ENCODE measurements around the gene CCDC175. TPM values are rescaled to one million over a fixed set of nuclear protein-coding genes. Genes with fewer than 3 reads are reported as not detected.

The CCDC175 gene
- total RNA-seq, 1 donor from 2014 or later = not detected

- no peaks in the 10 kb centered on the region for H3K4me1 ChIP-seq
- no peak overlapping the region for H3K27ac ChIP-seq
- no peaks in the 10 kb centered on the region for H3K9me3 ChIP-seq
- no peak for TF ChIP-seq POLR2AphosphoS5 (IDR thresholded peaks at IDR 0.05; ENCODE audit: insufficient read depth in 1 of 2, low read depth in 1 of 2)
- TF ChIP-seq, protein P1, sequence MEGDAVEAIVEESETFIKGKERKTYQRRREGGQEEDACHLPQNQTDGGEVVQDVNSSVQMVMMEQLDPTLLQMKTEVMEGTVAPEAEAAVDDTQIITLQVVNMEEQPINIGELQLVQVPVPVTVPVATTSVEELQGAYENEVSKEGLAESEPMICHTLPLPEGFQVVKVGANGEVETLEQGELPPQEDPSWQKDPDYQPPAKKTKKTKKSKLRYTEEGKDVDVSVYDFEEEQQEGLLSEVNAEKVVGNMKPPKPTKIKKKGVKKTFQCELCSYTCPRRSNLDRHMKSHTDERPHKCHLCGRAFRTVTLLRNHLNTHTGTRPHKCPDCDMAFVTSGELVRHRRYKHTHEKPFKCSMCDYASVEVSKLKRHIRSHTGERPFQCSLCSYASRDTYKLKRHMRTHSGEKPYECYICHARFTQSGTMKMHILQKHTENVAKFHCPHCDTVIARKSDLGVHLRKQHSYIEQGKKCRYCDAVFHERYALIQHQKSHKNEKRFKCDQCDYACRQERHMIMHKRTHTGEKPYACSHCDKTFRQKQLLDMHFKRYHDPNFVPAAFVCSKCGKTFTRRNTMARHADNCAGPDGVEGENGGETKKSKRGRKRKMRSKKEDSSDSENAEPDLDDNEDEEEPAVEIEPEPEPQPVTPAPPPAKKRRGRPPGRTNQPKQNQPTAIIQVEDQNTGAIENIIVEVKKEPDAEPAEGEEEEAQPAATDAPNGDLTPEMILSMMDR (IDR thresholded peaks at IDR 0.05) = no peak
- no peak for TF ChIP-seq POLR2A (IDR thresholded peaks at IDR 0.05)
- H3K36me3 ChIP-seq = no peaks in the 10 kb centered on the region
- intact Hi-C loops (cut with DNase I) = no loop called here
- DNase-seq (ENCODE audit: extremely low spot score in 2 of 2) = no peak
- H3K4me3 ChIP-seq = no peak overlapping the region
- no peaks in the 10 kb centered on the region for H3K27me3 ChIP-seq
These were observed 23.8 kb upstream of the CCDC175 start for GRCh38 chr14:59600211-59600945.

DNA sequence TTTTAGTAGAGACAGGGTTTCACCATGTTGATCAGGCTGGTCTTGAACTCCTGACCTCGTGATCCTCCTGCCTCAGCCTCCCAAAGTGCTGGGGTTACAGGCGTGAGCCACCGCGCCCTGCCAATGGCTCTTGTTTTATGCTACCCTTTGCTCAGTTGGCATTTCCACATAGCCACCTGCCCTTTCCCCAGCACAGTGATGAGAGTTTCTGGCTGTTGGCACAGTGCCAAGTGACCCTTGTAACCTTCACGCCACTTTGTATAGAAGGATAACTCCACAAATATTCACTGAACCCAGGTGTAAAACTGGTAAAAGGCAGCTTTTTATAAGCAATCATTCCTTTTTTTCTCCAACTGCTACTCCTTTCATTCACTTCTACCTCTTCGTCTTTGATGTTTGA is 18.5 kb upstream of the CCDC175 start:
- Histone ChIP-seq H3K4me3 (no peak overlapping the region), H3K9me3 (no peaks in the 10 kb centered on the region), H3K27me3 (no peaks in the 10 kb centered on the region), H3K4me1 (no peaks in the 10 kb centered on the region), H3K36me3 (no peaks in the 10 kb centered on the region), H3K27ac (no peak overlapping the region)
- intact Hi-C loops (cut with DNase I) = no loop called here
- no peak for TF ChIP-seq POLR2AphosphoS5 (IDR thresholded peaks at IDR 0.05; ENCODE audit: insufficient read depth in 1 of 2, low read depth in 1 of 2)
- no peak for TF ChIP-seq POLR2A (IDR thresholded peaks at IDR 0.05)
- TF ChIP-seq, protein P1 (IDR thresholded peaks at IDR 0.05) = no peak
- DNase-seq (ENCODE audit: extremely low spot score in 2 of 2) = no peak

DNA sequence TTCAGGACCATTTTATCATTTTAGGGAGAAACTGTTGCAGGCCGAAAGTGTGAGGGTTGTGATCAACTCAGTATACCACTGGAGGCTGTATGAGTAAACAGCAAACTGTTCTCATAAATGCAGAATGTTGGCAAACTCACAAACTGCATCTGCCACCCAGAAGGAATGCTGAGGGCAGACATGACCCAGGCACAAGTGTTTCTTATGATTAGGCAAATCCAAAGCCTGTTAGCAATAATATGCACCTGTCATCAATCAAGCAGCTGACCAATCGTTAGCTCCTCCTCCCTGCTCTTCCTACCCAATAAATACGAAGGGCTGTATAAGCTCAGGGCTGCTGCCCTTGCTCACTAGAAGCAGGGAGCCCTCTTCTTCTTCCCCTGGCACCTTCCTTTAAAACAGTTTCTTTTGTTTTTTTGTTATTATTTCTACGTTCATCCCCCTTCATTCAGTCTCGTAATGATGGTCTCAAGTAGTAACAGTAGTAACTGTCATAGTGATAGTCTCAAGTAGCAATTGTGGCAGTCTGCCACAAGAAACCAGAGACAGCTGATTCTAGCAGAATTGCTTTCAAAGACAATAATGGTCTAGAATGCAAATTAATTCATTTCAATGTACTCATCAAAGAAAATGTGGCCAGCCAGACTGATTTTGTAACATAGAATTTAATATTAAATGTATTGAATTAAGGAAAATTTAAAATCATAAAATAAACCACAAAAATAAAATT is 15.2 kb upstream of the CCDC175 start:
- TF ChIP-seq, protein P1 (IDR thresholded peaks at IDR 0.05) = no peak
- no peak for TF ChIP-seq POLR2AphosphoS5 (IDR thresholded peaks at IDR 0.05; ENCODE audit: insufficient read depth in 1 of 2, low read depth in 1 of 2)
- TF ChIP-seq POLR2A (IDR thresholded peaks at IDR 0.05) = no peak
- Histone ChIP-seq H3K4me3 (no peak overlapping the region), H3K27ac (no peak overlapping the region), H3K4me1 (no peaks in the 10 kb centered on the region), H3K36me3 (no peaks in the 10 kb centered on the region), H3K9me3 (no peaks in the 10 kb centered on the region), H3K27me3 (no peaks in the 10 kb centered on the region)
- intact Hi-C loops (cut with DNase I) = no loop called here
- DNase-seq (ENCODE audit: extremely low spot score in 2 of 2) = no peak

GRCh38 chr14:59588101-59588500 is 11.5 kb upstream of the CCDC175 start:
- Histone ChIP-seq H3K27me3 (no peaks in the 10 kb centered on the region), H3K4me1 (no peaks in the 10 kb centered on the region), H3K4me3 (no peak overlapping the region), H3K36me3 (no peaks in the 10 kb centered on the region), H3K27ac (no peak overlapping the region), H3K9me3 (no peaks in the 10 kb centered on the region)
- no peak for DNase-seq (ENCODE audit: extremely low spot score in 2 of 2)
- intact Hi-C loops (cut with DNase I) = no loop called here
- no peak for TF ChIP-seq POLR2A (IDR thresholded peaks at IDR 0.05)
- TF ChIP-seq POLR2AphosphoS5 (IDR thresholded peaks at IDR 0.05; ENCODE audit: insufficient read depth in 1 of 2, low read depth in 1 of 2) = no peak
- TF ChIP-seq, protein P1 (IDR thresholded peaks at IDR 0.05) = no peak

Data from vagina (tissue), 2 donors.